Measurements from ENCODE around the gene AP4S1.

- TF ChIP-seq CTCF (IDR thresholded peaks at IDR 0.05; ENCODE audit: insufficient read depth, low read length, poor library complexity, severe bottlenecking) = no peak
- TF ChIP-seq EZH2phosphoT487 (conservative IDR thresholded peaks at IDR 0.05; ENCODE audit: low read length) = no peak
Measured at GRCh38 chr14:31080056-31080455, 54.6 kb downstream of the AP4S1 start.

Measured in SU-DHL-6 (cell line).